Gastrocnemius medialis (tissue), 4 donors: ENCODE results near the gene OR6A2.

Experiments used
- POLR2A ChIP-seq, 2 donors: fragments of 450-650 bp; IDR thresholded peaks; one replicate each; pipeline ENCODE4 v1.6.1; 2017; ENCODE audit warnings: antibody characterized with exemption in 2 of 2, mild to moderate bottlenecking in 2 of 2, moderate library complexity in 2 of 2
- TF ChIP-seq, protein P1 (sequence below), 5 experiments: fragments of 450-650 bp in 3 of 5; fragments of 200-600 bp in 2 of 5; sonication (generic) in 2 of 5; IDR thresholded peaks in 4 of 5; conservative IDR thresholded peaks in 1 of 5; 1 replicate in 4 of 5; 2 replicates in 1 of 5; pipeline ENCODE4 v1.5.1; 2016 to 2019; ENCODE audit warnings: antibody characterized with exemption in 5 of 5, mild to moderate bottlenecking in 3 of 5, moderate library complexity in 3 of 5

GRCh38 chr11:6755953-6756347 lies 43.5 kb downstream of the OR6A2 start:
- no peak for TF ChIP-seq POLR2A (IDR thresholded peaks at IDR 0.05)
- TF ChIP-seq, protein P1, sequence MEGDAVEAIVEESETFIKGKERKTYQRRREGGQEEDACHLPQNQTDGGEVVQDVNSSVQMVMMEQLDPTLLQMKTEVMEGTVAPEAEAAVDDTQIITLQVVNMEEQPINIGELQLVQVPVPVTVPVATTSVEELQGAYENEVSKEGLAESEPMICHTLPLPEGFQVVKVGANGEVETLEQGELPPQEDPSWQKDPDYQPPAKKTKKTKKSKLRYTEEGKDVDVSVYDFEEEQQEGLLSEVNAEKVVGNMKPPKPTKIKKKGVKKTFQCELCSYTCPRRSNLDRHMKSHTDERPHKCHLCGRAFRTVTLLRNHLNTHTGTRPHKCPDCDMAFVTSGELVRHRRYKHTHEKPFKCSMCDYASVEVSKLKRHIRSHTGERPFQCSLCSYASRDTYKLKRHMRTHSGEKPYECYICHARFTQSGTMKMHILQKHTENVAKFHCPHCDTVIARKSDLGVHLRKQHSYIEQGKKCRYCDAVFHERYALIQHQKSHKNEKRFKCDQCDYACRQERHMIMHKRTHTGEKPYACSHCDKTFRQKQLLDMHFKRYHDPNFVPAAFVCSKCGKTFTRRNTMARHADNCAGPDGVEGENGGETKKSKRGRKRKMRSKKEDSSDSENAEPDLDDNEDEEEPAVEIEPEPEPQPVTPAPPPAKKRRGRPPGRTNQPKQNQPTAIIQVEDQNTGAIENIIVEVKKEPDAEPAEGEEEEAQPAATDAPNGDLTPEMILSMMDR (IDR thresholded peaks at IDR 0.05 in 4 of 5, conservative IDR thresholded peaks at IDR 0.05 in 1 of 5) = no peak
